ENCODE results near the gene CALHM4.

DNA sequence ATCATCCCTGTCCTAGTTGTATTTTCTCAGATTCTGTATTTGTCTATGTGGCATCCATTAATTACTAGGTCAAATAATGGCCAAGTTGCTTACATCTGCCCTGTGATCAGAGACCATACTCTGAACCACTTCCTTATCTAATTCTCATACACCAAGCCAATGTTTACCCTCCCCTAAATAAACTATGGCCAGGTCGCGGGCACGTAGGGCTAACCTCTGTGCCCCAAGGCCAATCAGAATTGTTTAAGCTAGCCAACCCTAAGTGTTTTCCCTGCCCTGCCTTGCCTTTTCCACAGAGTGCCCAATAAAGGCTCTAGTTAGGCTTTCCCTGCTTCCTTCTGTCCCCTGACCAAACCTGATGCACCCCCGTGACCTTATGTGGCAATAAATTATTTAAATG, 2.8 kb upstream of the CALHM4 start:
- TF ChIP-seq CTCF (IDR thresholded peaks at IDR 0.05; ENCODE audit: borderline replicate concordance, extremely low read depth, low read length, poor library complexity, severe bottlenecking) (no peak), EZH2 (IDR thresholded peaks at IDR 0.05; ENCODE audit: borderline replicate concordance, low read depth, low read length, severe bottlenecking) (no peak)

Measured in DND-41 (cell line).